CD14-positive monocyte (primary cell): ENCODE results near the gene CATSPERZ. TPM values are rescaled to one million over a fixed set of nuclear protein-coding genes. Genes with fewer than 3 reads are reported as not detected.

Source experiments
- DNase-seq, 3 donors: peaks; one replicate each; pipeline ENCODE4 v3.0.0-alpha.2; 2011 to 2022
- H2AFZ ChIP-seq: 2 replicates; pipeline ENCODE4 v1.6.0; 2012; ENCODE audit warnings: mild to moderate bottlenecking, low read depth, low read length, inconsistent platforms; ENCODE audit not compliant: insufficient read depth, poor library complexity, severe bottlenecking
- H3K27ac ChIP-seq, 2 donors: 1 replicate in 1 of 2; 2 replicates in 1 of 2; pipeline ENCODE4 v1.5.1; 2012 to 2013; ENCODE audit warnings: low read length in 2 of 2, control low read depth in 1 of 2, inconsistent platforms in 1 of 2, low read depth in 1 of 2, mild to moderate bottlenecking in 1 of 2
- H3K27me3 ChIP-seq, 2 donors: one replicate each; pipeline versions ENCODE4 v1.6.0 to v1.6.1; 2011 to 2013; ENCODE audit warnings: low read length in 2 of 2; ENCODE audit not compliant: control insufficient read depth in 2 of 2, insufficient read depth in 2 of 2
- H3K36me3 ChIP-seq, 2 donors: replicated peaks in 1 of 2; 1 replicate in 1 of 2; 2 replicates in 1 of 2; pipeline versions ENCODE4 v1.5.1 to v1.6.1; 2012 to 2013; ENCODE audit warnings: low read length in 2 of 2, control low read depth in 1 of 2, inconsistent platforms in 1 of 2, mild to moderate bottlenecking in 1 of 2; ENCODE audit not compliant: insufficient read depth in 2 of 2, control insufficient read depth in 1 of 2
- H3K4me1 ChIP-seq, 2 donors: 1 replicate in 1 of 2; 2 replicates in 1 of 2; pipeline versions ENCODE4 v1.5.1 to v1.6.1; 2012 to 2013; ENCODE audit warnings: low read length in 2 of 2, control low read depth in 1 of 2, inconsistent platforms in 1 of 2, mild to moderate bottlenecking in 1 of 2, moderate library complexity in 1 of 2; ENCODE audit not compliant: insufficient read depth in 2 of 2, control insufficient read depth in 1 of 2
- H3K4me2 ChIP-seq: replicated peaks from 2 replicates; pipeline ENCODE3; 2012; ENCODE audit warnings: low read length, moderate library complexity, mild to moderate bottlenecking; ENCODE audit not compliant: poor library complexity, severe bottlenecking; ENCODE audit errors: extremely low read depth
- H3K4me3 ChIP-seq, 3 experiments: fragments of 200-600 bp in 1 of 3; sonication (generic) in 1 of 3; replicated peaks in 1 of 3; 1 replicate in 2 of 3; 2 replicates in 1 of 3; pipeline ENCODE4 v1.5.1; 2011 to 2013; ENCODE audit warnings: low read length in 3 of 3, mild to moderate bottlenecking in 3 of 3, control low read depth in 2 of 3, low read depth in 2 of 3, inconsistent platforms in 1 of 3, moderate library complexity in 1 of 3
- H3K79me2 ChIP-seq: 2 replicates; pipeline ENCODE4 v1.6.0; 2012; ENCODE audit warnings: mild to moderate bottlenecking, control low read depth, inconsistent platforms, low read length, moderate library complexity; ENCODE audit not compliant: insufficient read depth
- H3K9ac ChIP-seq: 2 replicates; pipeline ENCODE4 v1.6.0; 2017; ENCODE audit warnings: low read length, mild to moderate bottlenecking; ENCODE audit not compliant: insufficient read depth, poor library complexity, severe bottlenecking
- H3K9me3 ChIP-seq, 2 donors: replicated peaks in 1 of 2; 1 replicate in 1 of 2; 2 replicates in 1 of 2; pipeline versions ENCODE4 v1.5.1 to v1.6.1; 2012 to 2013; ENCODE audit warnings: low read length in 2 of 2, control low read depth in 1 of 2; ENCODE audit not compliant: control insufficient read depth in 1 of 2, insufficient read depth in 1 of 2
- H4K20me1 ChIP-seq: 2 replicates; pipeline ENCODE4 v1.6.0; 2012; ENCODE audit warnings: mild to moderate bottlenecking, low read length, control low read depth, moderate library complexity; ENCODE audit not compliant: insufficient read depth
- H3K27ac Mint-ChIP-seq, 7 donors: one replicate each; pipeline ENCODE4 v1.8.0; 2020; ENCODE audit warnings: mild to moderate bottlenecking in 7 of 7, mixed read lengths in 7 of 7, moderate library complexity in 6 of 7, inconsistent platforms in 2 of 7
- H3K27me3 Mint-ChIP-seq, 3 donors: one replicate each; pipeline ENCODE4 v1.8.0; 2021 to 2022; ENCODE audit warnings: low read depth in 3 of 3, mild to moderate bottlenecking in 3 of 3, mixed read lengths in 3 of 3, moderate library complexity in 3 of 3, inconsistent platforms in 1 of 3
- H3K36me3 Mint-ChIP-seq, 2 donors: one replicate each; pipeline ENCODE4 v1.8.0; 2020; ENCODE audit warnings: mixed read lengths in 2 of 2, inconsistent platforms in 1 of 2, mild to moderate bottlenecking in 1 of 2
- H3K4me1 Mint-ChIP-seq: one replicate; pipeline ENCODE4 v1.8.0; 2020; ENCODE audit warnings: mild to moderate bottlenecking, mixed read lengths
- H3K4me3 Mint-ChIP-seq, 2 donors: one replicate each; pipeline ENCODE4 v1.8.0; 2020; ENCODE audit warnings: mild to moderate bottlenecking in 2 of 2, mixed read lengths in 2 of 2, moderate library complexity in 1 of 2
- H3K9me3 Mint-ChIP-seq, 7 donors: one replicate each; pipeline ENCODE4 v1.8.0; 2020 to 2022; ENCODE audit warnings: mixed read lengths in 7 of 7, mild to moderate bottlenecking in 6 of 7, moderate library complexity in 6 of 7, inconsistent platforms in 2 of 7
- CTCF ChIP-seq: fragments of 200-600 bp; IDR thresholded peaks from one replicate; pipeline ENCODE4 v1.8.0; 2022; ENCODE audit warnings: antibody characterized with exemption, mild to moderate bottlenecking
- WGBS: methylation state at CpG from one replicate; pipeline ENCODE4 v1.1.5; 2013; ENCODE audit warnings: missing lambda C conversion rate; ENCODE audit not compliant: insufficient coverage; 5-methylcytosine and 5-hydroxymethylcytosine counted together
- intact Hi-C, 2 donors: fragments of 100-400 bp; cut with micrococcal nuclease; formaldehyde crosslinking; loops; one replicate each; pipeline versions ENCODE4 v1.15.0 to v1.15.1; 2023
- polyA plus RNA-seq, 3 donors: library from polyadenylated mRNA; depleted of rRNA in 1 of 3; unstranded in 2 of 3; stranded (reverse) in 1 of 3; fragments of 300-500 nt in 2 of 3; fragments of >200 nt in 1 of 3; fragmentation: Illumina TruSeq in 2 of 3; gene quantifications; 1 replicate in 2 of 3; 2 replicates in 1 of 3; pipeline ENCODE4 v1.2.3, GENCODE V29; 2012 to 2021
- small RNA-seq: library from RNA; depleted of rRNA; stranded (forward); fragments of <200 nt; gene quantifications from one replicate; pipeline ENCODE3, GENCODE V24; 2012; ENCODE audit warnings: low read depth; ENCODE audit not compliant: insufficient read length

The CATSPERZ gene
- polyA plus RNA-seq, 3 donors = not detected

- no peak overlapping the region for H3K9ac ChIP-seq
- 95% methylated on average over 26 of the region's 34 CpGs for WGBS
- no peaks in the 10 kb centered on the region for H3K27me3 Mint-ChIP-seq
- peaks cover 62 to 81% of the 10 kb centered on the region in 2 donors for H3K36me3 ChIP-seq
- H3K9me3 ChIP-seq = no peaks in the 10 kb centered on the region
- peaks cover 38 to 80% of the 10 kb centered on the region in 2 donors for H3K36me3 Mint-ChIP-seq
- no peaks in the 10 kb centered on the region for H3K79me2 ChIP-seq
- H3K4me3 ChIP-seq = no peak overlapping the region
- H4K20me1 ChIP-seq = peaks cover 86% of the 10 kb centered on the region
- H3K27ac Mint-ChIP-seq = peak overlapping the region in 1 of 7 donors; percentile 40
- no peak overlapping the region for H3K4me2 ChIP-seq
- H3K9me3 Mint-ChIP-seq = peaks cover 0 to 1% (median 0%) of the 10 kb centered on the region in 7 donors
- no peak overlapping the region for H2AFZ ChIP-seq
- H3K4me1 ChIP-seq = peaks cover 23 to 31% of the 10 kb centered on the region in 2 donors
- H3K4me1 Mint-ChIP-seq = peaks cover 20% of the 10 kb centered on the region
- no peaks in the 10 kb centered on the region for H3K27me3 ChIP-seq
- TF ChIP-seq CTCF = no peak
- H3K4me3 Mint-ChIP-seq = no peak overlapping the region
- H3K27ac ChIP-seq = no peak overlapping the region
- intact Hi-C loops = no loop called here
- no peak for DNase-seq
Measured at GRCh38 chr11:64352995-64353714, 53.0 kb downstream of the CATSPERZ start.

- Histone ChIP-seq H3K4me1 (peaks cover 29 to 38% of the 10 kb centered on the region in 2 donors), H3K4me3 (no peak overlapping the region), H3K9me3 (no peaks in the 10 kb centered on the region), H2AFZ (no peak overlapping the region), H3K9ac (no peak overlapping the region), H4K20me1 (peaks cover 83% of the 10 kb centered on the region), H3K27me3 (no peaks in the 10 kb centered on the region), H3K27ac (no peak overlapping the region), H3K79me2 (peaks cover 7% of the 10 kb centered on the region), H3K4me2 (no peak overlapping the region), H3K36me3 (peaks cover 55 to 74% of the 10 kb centered on the region in 2 donors)
- Mint-ChIP-seq H3K4me3 (no peak overlapping the region), H3K27ac (peak overlapping the region in 1 of 7 donors; percentile 40), H3K9me3 (no peaks in the 10 kb centered on the region), H3K36me3 (peaks cover 36 to 72% of the 10 kb centered on the region in 2 donors), H3K27me3 (no peaks in the 10 kb centered on the region), H3K4me1 (peaks cover 25% of the 10 kb centered on the region)
- TF ChIP-seq CTCF = no peak
- WGBS = 86% methylated on average over 11 of the region's 20 CpGs
- intact Hi-C loops = no loop called here
- no peak for DNase-seq
Measured at GRCh38 chr11:64353715-64354506, 53.8 kb downstream of the CATSPERZ start.

Small RNA genes lying within 50 kb of the gene (small RNA-seq; reads per million reads assigned to genes)
- gene MIR7155 = not detected
- gene RF00019 = not detected

Other genes starting within 250 kb of the CATSPERZ start
- gene MACROD1, start 134.2 kb upstream of the CATSPERZ start, polyA plus RNA-seq = 1 to 10 TPM; 1.5 to 2.4 (median 2.2) TPM
- 10 to 100 TPM; 44.5 to 52.0 (median 51.1) TPM for gene STIP1, start 114.2 kb upstream of the CATSPERZ start, polyA plus RNA-seq
- 100 to 1,000 TPM; 289 to 421 (median 310) TPM for gene FERMT3, start 93.6 kb upstream of the CATSPERZ start, polyA plus RNA-seq
- gene TRPT1, start 74.2 kb upstream of the CATSPERZ start, polyA plus RNA-seq = 10 to 100 TPM; 24.8 to 34.6 (median 31.6) TPM
- 10 to 100 TPM; 47.9 to 86.1 (median 56.1) TPM for gene NUDT22, start 74.1 kb upstream of the CATSPERZ start, polyA plus RNA-seq
- gene DNAJC4, start 69.8 kb upstream of the CATSPERZ start, polyA plus RNA-seq = 10 to 100 TPM; 25.5 to 78.9 (median 32.5) TPM
- gene VEGFB, start 65.8 kb upstream of the CATSPERZ start, polyA plus RNA-seq = 1 to 10 TPM in 1 of 3 donors, under 1 TPM in 1, not detected in 1; 0.40 to 5.6 TPM
- 10 to 100 TPM; 38.9 to 80.7 (median 71.1) TPM for gene FKBP2, start 59.3 kb upstream of the CATSPERZ start, polyA plus RNA-seq
- gene PPP1R14B, start 53.4 kb upstream of the CATSPERZ start, polyA plus RNA-seq = 10 to 100 TPM; 11.7 to 40.7 (median 34.2) TPM
- 10 to 100 TPM in 1 of 3 donors, 1 to 10 TPM in 2; 1.1 to 17.8 (median 1.4) TPM for gene PLCB3, start 48.8 kb upstream of the CATSPERZ start, polyA plus RNA-seq
- gene BAD, start 15.7 kb upstream of the CATSPERZ start, polyA plus RNA-seq = 10 to 100 TPM; 21.1 to 63.2 (median 48.7) TPM
- gene GPR137, start 14.5 kb upstream of the CATSPERZ start, polyA plus RNA-seq = 10 to 100 TPM in 1 of 3 donors, 1 to 10 TPM in 2; 7.8 to 21.0 (median 9.3) TPM
- not detected for gene KCNK4, start 9.1 kb upstream of the CATSPERZ start, polyA plus RNA-seq
- gene ESRRA, start 5.2 kb downstream of the CATSPERZ start, polyA plus RNA-seq = 10 to 100 TPM; 15.3 to 45.7 (median 18.3) TPM
- 100 to 1,000 TPM; 162 to 298 (median 254) TPM for gene TRMT112, start 17.2 kb downstream of the CATSPERZ start, polyA plus RNA-seq
- gene PRDX5, start 17.8 kb downstream of the CATSPERZ start, polyA plus RNA-seq = 100 to 1,000 TPM; 136 to 318 (median 286) TPM
- 100 to 1,000 TPM in 1 of 3 donors, 10 to 100 TPM in 1, 1 to 10 TPM in 1; 8.2 to 215 (median 18.9) TPM for gene CCDC88B, start 39.8 kb downstream of the CATSPERZ start, polyA plus RNA-seq
- 100 to 1,000 TPM in 1 of 3 donors, 10 to 100 TPM in 2; 16.2 to 110 (median 24.5) TPM for gene RPS6KA4, start 58.8 kb downstream of the CATSPERZ start, polyA plus RNA-seq